ENCODE data around the gene TAC4. TPM values are rescaled to one million over a fixed set of nuclear protein-coding genes. Genes with fewer than 3 reads are reported as not detected.

The TAC4 gene
- total and polyA plus RNA-seq, 2 of the 13 experiments (the other 11 are each of a cell fraction or from before 2014, with no cell fraction given): not detected

- no peak for TF ChIP-seq CENPBD1 (CRISPR knock-in tag; IDR thresholded peaks at IDR 0.05; ENCODE audit: borderline replicate concordance, low read depth)
- peak; percentile 64; the same call in 1 of the 2 replicates for TF ChIP-seq IRF9 (CRISPR knock-in tag; IDR thresholded peaks at IDR 0.05; ENCODE audit: borderline replicate concordance)
- TF ChIP-seq ISX (CRISPR knock-in tag; conservative IDR thresholded peaks at IDR 0.05): no peak
- 0 out of 2 replicates have a peak, but pooled peaks have one; percentile 18 for TF ChIP-seq ETV6 (CRISPR knock-in tag; conservative IDR thresholded peaks at IDR 0.05)
- TF ChIP-seq REPIN1 (CRISPR knock-in tag; IDR thresholded peaks at IDR 0.05; ENCODE audit: borderline replicate concordance, low read depth): no peak; the same call in 1 of the 2 replicates
- TF ChIP-seq FOXO1 (CRISPR knock-in tag; IDR thresholded peaks at IDR 0.05): peak; percentile 53; the same call in 1 of the 2 replicates
- no peak for TF ChIP-seq ZNF780A (CRISPR knock-in tag; IDR thresholded peaks at IDR 0.05)
- TF ChIP-seq ZNF235 (CRISPR knock-in tag; IDR thresholded peaks at IDR 0.05; ENCODE audit: borderline replicate concordance): no peak
- TF ChIP-seq ZFP1 (CRISPR knock-in tag; IDR thresholded peaks at IDR 0.05): peak; percentile 53
- 0 out of 2 replicates have a peak, but pooled peaks have one; percentile 35 for TF ChIP-seq ZNF564 (CRISPR knock-in tag; IDR thresholded peaks at IDR 0.05)
- peak; percentile 49; the same call in 1 of the 2 replicates for TF ChIP-seq KLF9 (CRISPR knock-in tag; IDR thresholded peaks at IDR 0.05; ENCODE audit: low read depth)
- peak; percentile 67 for TF ChIP-seq MIXL1 (CRISPR knock-in tag; IDR thresholded peaks at IDR 0.05)
- TF ChIP-seq SIX1 (CRISPR knock-in tag; IDR thresholded peaks at IDR 0.05; ENCODE audit: borderline replicate concordance): peak; percentile 48; the same call in 1 of the 2 replicates
- TF ChIP-seq SOX6 (IDR thresholded peaks at IDR 0.05): no peak
- TF ChIP-seq SOX6 (CRISPR knock-in tag; IDR thresholded peaks at IDR 0.05): no peak; the same call in 1 of the 2 replicates
- TF ChIP-seq CREB3 (CRISPR knock-in tag; IDR thresholded peaks at IDR 0.05): peak; percentile 88; the same call in 1 of the 2 replicates
- peak; percentile 59; the same call in 1 of the 2 replicates for TF ChIP-seq MYPOP (CRISPR knock-in tag; IDR thresholded peaks at IDR 0.05)
- peak; percentile 58 for TF ChIP-seq ZNF784 (CRISPR knock-in tag; IDR thresholded peaks at IDR 0.05; ENCODE audit: borderline replicate concordance)
- TF ChIP-seq ZNF773 (CRISPR knock-in tag; IDR thresholded peaks at IDR 0.05; ENCODE audit: borderline replicate concordance): peak; percentile 85; the same call in 1 of the 2 replicates
- peak; percentile 86; the same call in 1 of the 2 replicates for TF ChIP-seq GZF1 (CRISPR knock-in tag; IDR thresholded peaks at IDR 0.05)
- peak; percentile 89; the same call in 1 of the 2 replicates for TF ChIP-seq ZNF761 (CRISPR knock-in tag; conservative IDR thresholded peaks at IDR 0.05)
- no peak for TF ChIP-seq SMAD9 (CRISPR knock-in tag; IDR thresholded peaks at IDR 0.05)
- no peak for TF ChIP-seq SMYD3 (CRISPR knock-in tag; IDR thresholded peaks at IDR 0.05)
- peak; percentile 67; the same call in 1 of the 2 replicates for TF ChIP-seq ELF4 (CRISPR knock-in tag; IDR thresholded peaks at IDR 0.05; ENCODE audit: borderline replicate concordance)
These were observed 59.2 kb downstream of the TAC4 start, which contains the start of gene KAT7 (continued) for GRCh38 chr17:49788478-49789242.

Measured in HepG2 (cell line).